Natural killer cell treated with Interleukin-12 subunit alpha and Interleukin-12 subunit beta and Interleukin-15 and Interleukin-18, amount 100 ng/mL, for 72 hours (primary cell): ENCODE measurements around the gene ADGRG6. TPM values are rescaled to one million over a fixed set of nuclear protein-coding genes. Genes with fewer than 3 reads are reported as not detected.

Experiments
- ATAC-seq, 2 donors: fragments of 150-1000 bp; cut with Tn5 transposase in 1 of 2; sonication (Bioruptor Pico), chemical (Tn5 transposase) in 1 of 2; 2 replicates each; pipeline ENCODE4 v1.10.0; 2021
- DNase-seq: peaks from one replicate; pipeline ENCODE4 v3.0.0; 2022; ENCODE audit warnings: low spot score
- H3K27ac Mint-ChIP-seq, 2 donors: 1 replicate in 1 of 2; 2 replicates in 1 of 2; pipeline ENCODE4 v1.8.0; 2022; ENCODE audit warnings: mixed read lengths in 2 of 2, mild to moderate bottlenecking in 1 of 2, moderate library complexity in 1 of 2
- H3K27me3 Mint-ChIP-seq, 2 donors: 1 replicate in 1 of 2; 2 replicates in 1 of 2; pipeline ENCODE4 v1.8.0; 2022; ENCODE audit warnings: mixed read lengths in 2 of 2
- H3K36me3 Mint-ChIP-seq: one replicate; pipeline ENCODE4 v1.8.0; 2022; ENCODE audit warnings: mixed read lengths
- H3K4me1 Mint-ChIP-seq, 2 donors: 1 replicate in 1 of 2; 2 replicates in 1 of 2; pipeline ENCODE4 v1.8.0; 2022; ENCODE audit warnings: low read depth in 2 of 2, mixed read lengths in 2 of 2, mild to moderate bottlenecking in 1 of 2
- H3K4me3 Mint-ChIP-seq: one replicate; pipeline ENCODE4 v1.8.0; 2022; ENCODE audit warnings: mixed read lengths
- H3K9me3 Mint-ChIP-seq: 2 replicates; pipeline ENCODE4 v1.8.0; 2022; ENCODE audit warnings: mixed read lengths
- total RNA-seq, 2 donors: library from RNA; stranded (reverse); gene quantifications; one replicate each; pipeline ENCODE4 v1.2.3, GENCODE V29; 2022

ADGRG6 gene
- total RNA-seq, 2 donors from 2014 or later, result not detected

DNA sequence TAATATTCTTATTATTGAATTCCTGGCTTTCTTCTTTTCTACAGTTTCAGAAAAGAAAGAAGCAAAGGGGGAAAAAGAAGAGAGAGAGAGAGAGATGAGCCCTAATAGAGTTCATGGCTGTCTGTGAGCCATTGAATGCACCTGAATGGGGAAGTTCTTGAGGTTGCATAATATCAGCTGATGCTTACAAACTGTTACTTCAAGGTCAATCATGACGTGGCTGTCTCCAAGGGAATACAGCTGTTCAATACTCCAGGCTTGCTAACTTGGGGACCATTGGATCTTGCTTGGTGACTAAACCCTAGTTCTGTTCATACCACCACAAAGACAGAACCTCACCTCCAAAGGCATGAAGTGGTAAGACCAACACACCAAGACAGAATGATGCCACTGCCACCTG is 180.4 kb downstream of the ADGRG6 start:
- Mint-ChIP-seq H3K27ac (no peak overlapping the region), H3K9me3 (no peaks in the 10 kb centered on the region), H3K36me3 (no peaks in the 10 kb centered on the region), H3K4me1 (no peaks in the 10 kb centered on the region), H3K4me3 (no peak overlapping the region), H3K27me3 (peaks cover 2 to 13% of the 10 kb centered on the region in 2 donors)
- DNase-seq, result no peak
- ATAC-seq, result no peak

DNA sequence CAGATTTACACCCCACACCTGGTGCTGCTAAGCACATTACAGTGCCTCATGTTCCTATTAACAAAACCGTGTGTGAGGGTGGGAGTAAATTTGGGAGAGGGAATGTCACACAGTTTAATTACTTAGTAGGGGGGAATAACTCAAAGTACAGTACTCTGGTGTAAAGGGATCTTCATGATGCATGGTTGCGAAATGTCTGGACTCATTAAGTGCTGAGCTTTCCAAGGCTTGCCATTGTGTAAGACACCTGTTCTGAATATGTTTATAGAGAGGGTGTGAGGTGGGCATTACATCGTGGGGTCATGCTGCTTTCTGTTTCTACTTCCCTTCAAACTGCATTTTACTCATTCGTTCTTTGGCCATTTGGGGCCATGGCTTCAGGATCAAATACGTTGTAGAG is 181.2 kb downstream of the ADGRG6 start:
- no peaks in the 10 kb centered on the region for H3K9me3 Mint-ChIP-seq
- H3K27me3 Mint-ChIP-seq, result peaks cover 2 to 13% of the 10 kb centered on the region in 2 donors
- H3K27ac Mint-ChIP-seq, result no peak overlapping the region
- DNase-seq, result no peak
- no peak for ATAC-seq
- H3K36me3 Mint-ChIP-seq, result no peaks in the 10 kb centered on the region
- no peak overlapping the region for H3K4me3 Mint-ChIP-seq
- no peaks in the 10 kb centered on the region for H3K4me1 Mint-ChIP-seq

DNA sequence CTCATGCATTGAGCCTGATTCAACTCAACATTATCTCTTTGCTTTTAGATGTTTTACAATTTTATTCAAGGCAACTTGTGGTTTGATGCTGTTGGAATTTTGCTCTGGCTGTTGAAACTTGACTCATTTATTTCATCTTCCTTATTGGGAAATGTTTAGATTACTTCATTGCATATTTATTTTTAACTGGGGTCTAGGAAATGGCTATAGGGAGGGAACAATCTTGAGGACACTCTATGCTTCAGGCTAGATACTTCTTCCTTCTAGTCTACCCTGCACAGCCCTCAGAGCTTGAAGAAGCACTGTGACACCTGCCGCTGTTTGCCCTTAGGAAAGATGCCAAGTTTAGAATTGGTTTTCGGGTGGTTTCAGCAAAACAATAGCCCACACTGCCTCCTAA is 183.4 kb downstream of the ADGRG6 start:
- H3K27ac Mint-ChIP-seq, result no peak overlapping the region

DNA sequence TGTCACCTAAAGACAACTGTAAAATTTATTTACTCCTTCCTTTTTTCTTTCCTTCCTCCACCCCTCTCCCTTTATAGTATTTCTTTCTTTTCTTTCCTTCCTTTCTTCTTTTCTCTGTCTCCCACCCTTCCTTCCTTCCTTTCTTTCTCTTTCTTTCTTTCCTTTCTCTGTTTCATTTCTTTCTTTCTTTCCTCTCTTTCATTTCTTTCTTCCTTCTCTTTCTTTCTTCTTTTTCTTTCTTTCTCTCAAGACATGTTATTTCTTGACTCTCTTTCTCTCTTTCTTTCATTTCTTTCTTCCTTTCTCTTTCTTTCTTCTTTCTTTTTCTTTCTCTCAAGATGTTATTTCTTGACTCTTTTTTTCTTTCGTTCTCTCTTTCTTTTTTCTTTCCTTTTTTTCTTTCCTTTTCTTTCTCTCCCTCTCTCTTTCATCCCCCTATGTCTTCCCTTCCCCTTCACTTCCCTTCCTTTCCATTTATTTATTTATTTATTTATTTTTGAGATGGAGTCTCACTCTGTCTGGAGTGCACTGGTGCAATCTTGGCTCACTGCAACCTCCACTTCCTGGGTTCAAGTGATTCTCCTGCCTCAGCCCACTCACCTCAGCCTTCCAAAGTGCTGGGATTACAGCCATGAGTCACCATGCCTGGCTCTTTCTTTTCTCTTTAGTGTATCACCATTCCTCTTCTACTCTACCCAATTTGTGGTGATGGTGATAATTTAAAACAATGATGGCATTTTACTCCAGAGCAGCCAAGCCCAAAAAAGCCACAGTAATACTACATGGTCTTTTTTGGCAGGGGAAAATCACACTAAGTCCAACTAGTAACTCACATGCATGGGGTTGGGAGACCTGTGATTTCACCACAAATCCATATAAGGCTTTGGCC is 188.2 kb downstream of the ADGRG6 start:
- ATAC-seq, result no peak
- peaks cover 0 to 7% of the 10 kb centered on the region in 2 donors for H3K27me3 Mint-ChIP-seq

More for the DNA sequence above, 183.4 kb downstream of the ADGRG6 start:
- no peak for ATAC-seq
- no peak for DNase-seq
- no peaks in the 10 kb centered on the region for H3K36me3 Mint-ChIP-seq
- H3K4me1 Mint-ChIP-seq, result no peaks in the 10 kb centered on the region
- no peaks in the 10 kb centered on the region for H3K9me3 Mint-ChIP-seq
- H3K27me3 Mint-ChIP-seq, result peaks cover 2 to 13% of the 10 kb centered on the region in 2 donors
- H3K4me3 Mint-ChIP-seq, result no peak overlapping the region

More for the DNA sequence above, 188.2 kb downstream of the ADGRG6 start:
- DNase-seq, result no peak
- H3K27ac Mint-ChIP-seq, result no peak overlapping the region
- no peaks in the 10 kb centered on the region for H3K36me3 Mint-ChIP-seq
- H3K9me3 Mint-ChIP-seq, result no peaks in the 10 kb centered on the region
- no peaks in the 10 kb centered on the region for H3K4me1 Mint-ChIP-seq
- H3K4me3 Mint-ChIP-seq, result no peak overlapping the region

Other genes with a start within 250 kb of the ADGRG6 start
- not detected for gene GJE1, start 169.1 kb upstream of the ADGRG6 start, total RNA-seq
- gene NMBR, start 154.9 kb upstream of the ADGRG6 start, total RNA-seq, result not detected
- gene VTA1, start 154.7 kb upstream of the ADGRG6 start, total RNA-seq, result 10 to 100 TPM; 32.6 to 48.0 TPM